GM18507 (cell line): Measurements from ENCODE around the gene MYO16.
"Not testable (repeated sequence)": the region's sequence is repeated elsewhere in the genome, so short reads cannot be mapped to it uniquely, and the experiment has no call there.

Experiments
- DNase-seq: peaks from one replicate; pipeline ENCODE4 v3.0.0; 2011; ENCODE audit warnings: low read depth; ENCODE audit not compliant: insufficient read length; ENCODE audit errors: extremely low spot score
- FAIRE-seq: peaks from 2 replicates; lab custom pipeline; 2011; peaks lifted over from hg19 to GRCh38; lab: Jason Lieb, UNC

Gene MYO16

DNA sequence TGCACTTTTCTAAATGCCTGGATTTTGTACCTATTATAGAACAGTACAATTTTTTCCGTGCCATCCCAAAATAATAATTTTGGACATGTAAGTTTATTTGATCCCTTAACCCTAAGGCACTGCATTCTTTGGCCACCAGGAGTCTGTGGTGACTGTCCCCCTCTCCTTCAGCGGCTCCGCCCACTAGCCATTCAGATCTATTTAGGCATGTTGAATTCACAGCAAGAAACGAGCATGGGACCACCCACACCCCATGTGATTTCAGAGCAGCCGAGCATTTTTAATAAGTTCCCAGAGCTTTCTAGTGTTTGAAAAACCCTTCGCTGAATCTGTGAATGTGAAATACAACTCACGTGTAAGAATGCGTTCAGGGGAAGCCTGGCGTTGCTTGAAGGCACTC is 567.5 kb downstream of the MYO16 start:
- DNase-seq: no peak
- no peak for FAIRE-seq

DNA sequence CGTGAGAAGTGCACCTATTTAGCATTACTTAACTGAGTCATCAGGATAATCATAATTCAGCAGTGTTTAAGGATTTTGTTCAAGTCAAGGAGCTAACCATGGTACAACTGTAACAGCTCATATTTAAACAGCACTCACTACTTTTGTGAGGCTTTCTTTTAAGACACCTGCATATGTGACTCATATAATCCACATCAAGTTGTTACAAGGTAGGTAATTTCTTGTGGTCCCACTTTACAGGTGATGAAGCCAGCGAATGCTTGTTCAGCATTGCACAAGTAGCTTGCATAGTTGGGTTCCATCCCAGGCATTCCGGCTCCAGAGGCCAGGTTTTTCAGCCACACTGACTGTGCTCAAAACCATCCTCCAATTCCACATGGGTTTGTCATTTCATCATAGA is 569.2 kb downstream of the MYO16 start:
- DNase-seq: no peak
- FAIRE-seq: no peak

DNA sequence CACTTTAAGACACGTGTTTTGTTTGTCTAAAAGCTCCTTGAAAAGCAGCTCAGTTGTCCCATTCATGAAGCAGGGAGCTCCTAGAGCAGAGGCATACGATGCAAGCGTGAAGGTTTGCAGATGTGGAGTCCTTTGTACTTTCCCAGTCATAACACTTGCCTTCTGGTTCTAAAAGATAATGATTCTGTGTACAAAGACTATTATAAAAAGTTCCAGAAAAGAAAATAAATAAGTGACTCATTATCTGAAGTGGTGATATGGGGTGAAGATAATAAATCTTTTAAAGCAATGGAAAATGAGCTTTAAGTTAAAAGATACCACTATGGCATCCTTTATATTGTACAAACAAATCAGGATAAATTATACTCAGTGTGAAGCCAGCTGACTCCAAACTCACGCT is 569.9 kb downstream of the MYO16 start:
- FAIRE-seq (no peak), DNase-seq (no peak)

DNA sequence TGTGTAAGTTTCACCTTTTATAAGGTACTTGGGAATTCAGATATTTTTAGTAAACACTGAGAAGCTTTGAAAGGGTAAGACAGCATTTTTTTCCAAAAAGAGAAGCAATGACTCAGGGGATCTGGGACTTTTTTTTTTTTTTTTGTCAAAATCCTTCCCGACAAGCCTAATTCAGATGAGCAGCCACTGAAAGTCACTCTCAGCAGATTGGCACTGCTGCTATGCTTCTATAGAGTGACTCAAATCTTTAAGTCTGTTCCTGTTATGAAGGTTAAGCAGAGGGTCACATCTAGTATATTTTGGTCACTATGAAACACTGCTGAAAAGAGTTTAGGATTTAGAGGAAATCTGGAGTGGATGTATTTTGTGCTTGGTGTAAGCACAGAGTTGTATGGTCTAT is 571.1 kb downstream of the MYO16 start:
- FAIRE-seq (no peak), DNase-seq (no peak)

DNA sequence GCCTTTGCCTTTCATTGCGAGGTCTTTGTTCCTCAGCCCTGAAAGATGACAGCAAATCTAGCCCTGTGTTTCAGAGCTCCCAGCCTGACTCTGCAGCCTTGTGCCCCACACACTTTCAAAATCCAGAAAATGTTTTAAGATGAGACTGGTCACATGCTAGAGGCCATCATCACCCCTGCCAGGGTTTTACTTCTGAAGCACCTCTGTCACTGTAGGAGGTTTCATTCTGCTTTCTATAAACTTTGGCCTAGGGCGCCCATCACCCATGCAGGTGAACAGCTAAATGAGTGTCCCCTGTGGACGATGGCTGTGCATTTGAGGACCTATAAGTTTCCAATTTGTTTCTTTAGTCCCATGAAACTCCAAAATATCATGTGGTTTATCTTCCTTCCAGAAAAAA is 574.2 kb downstream of the MYO16 start:
- FAIRE-seq (no peak), DNase-seq (no peak)

DNA sequence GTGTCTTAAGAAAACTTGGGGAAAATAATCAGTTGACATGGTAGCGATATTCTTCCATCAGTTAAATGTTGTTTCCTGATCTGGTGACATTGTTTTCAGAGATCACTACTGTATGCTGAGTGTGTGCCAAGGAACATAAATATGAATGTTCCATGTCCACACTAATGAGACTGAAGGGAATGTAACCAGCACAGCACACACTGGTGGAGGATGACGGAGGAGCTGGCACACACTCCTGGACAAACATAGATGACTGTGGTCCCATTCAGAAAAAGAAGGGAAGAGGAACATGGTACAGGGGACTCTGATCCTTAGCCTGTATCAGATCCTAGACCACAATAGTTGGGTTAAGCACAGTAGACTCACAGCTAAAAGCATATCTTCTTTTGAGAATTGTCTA is 574.8 kb downstream of the MYO16 start:
- no peak for FAIRE-seq

DNA sequence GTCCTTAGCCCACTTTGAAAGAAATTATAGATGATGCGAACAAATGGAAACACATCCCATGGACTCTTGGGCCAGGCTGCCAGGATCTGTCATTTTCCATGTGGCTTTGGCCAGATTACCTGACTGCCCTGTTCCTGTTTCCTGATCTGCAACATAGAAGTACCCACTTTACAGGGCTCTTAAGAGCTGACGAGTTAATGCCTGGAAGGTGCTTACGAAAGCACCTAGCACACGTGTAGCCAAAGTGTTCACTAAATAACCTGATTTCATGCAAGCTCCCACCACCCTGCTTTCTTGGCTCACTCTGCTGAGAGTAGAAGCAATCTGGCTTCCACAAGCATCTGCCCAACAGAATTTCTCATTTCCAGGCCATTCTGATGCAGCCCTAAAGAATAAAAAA is 575.2 kb downstream of the MYO16 start:
- FAIRE-seq (no peak), DNase-seq (no peak)

More for the DNA sequence above, 574.8 kb downstream of the MYO16 start:
- no peak for DNase-seq

DNA sequence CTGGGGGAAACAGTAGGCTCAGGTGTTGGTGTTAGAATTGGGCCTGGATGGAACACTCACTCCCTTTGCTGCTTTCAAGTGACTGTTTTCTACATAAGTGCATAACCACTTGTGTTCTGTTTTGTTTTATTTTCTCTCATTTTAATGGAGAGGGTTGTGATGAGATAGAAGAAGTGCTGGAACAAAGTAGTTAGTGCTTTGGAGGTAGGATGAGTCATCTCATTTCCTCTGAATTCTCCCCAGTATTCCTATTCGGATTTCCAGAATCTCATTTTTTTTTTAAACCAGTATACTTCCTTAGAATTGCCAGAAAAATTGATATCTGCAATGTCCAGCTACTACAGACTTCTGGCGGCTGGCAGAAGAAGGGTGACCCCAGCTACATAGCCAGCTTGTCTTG is 575.9 kb downstream of the MYO16 start:
- no peak for DNase-seq
- no peak for FAIRE-seq

DNA sequence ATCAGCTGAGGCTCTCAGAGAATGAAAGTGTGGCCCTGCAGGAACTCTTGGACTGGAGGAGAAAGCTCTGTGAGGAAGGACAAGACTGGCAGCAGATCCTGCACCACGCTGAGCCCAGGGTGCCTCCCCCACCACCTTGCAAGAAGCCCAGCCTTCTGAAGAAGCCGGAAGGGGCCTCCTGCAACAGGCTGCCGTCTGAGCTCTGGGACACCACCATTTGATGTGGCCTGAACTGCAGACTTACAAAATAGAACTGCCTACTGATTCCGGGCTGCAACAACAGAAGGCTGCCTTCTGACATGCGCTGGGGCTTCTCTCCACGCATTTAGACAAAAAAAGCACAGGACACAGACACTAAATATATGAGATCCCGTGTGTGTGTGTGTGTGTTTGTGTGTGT is 577.2 kb downstream of the MYO16 start:
- FAIRE-seq: no peak
- no peak for DNase-seq

DNA sequence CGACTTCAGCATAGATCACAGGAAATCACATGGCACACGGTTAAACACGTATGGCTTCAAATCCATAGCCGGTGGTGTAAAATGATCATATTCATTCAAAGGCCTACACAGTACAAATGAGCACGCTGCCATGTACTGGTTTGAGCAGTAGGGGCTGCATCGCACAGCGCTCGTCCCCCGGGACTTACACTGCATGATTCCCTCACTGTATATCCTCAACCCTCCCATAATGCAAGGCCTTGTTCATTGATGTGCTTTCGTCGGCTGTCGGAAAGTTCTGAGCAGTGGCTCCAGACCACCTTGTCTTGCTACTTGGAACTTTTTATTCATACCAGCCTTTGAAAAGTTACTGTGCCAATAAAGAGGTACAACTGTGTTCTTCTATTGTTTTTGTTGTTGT is 578.2 kb downstream of the MYO16 start:
- no peak for FAIRE-seq

DNA sequence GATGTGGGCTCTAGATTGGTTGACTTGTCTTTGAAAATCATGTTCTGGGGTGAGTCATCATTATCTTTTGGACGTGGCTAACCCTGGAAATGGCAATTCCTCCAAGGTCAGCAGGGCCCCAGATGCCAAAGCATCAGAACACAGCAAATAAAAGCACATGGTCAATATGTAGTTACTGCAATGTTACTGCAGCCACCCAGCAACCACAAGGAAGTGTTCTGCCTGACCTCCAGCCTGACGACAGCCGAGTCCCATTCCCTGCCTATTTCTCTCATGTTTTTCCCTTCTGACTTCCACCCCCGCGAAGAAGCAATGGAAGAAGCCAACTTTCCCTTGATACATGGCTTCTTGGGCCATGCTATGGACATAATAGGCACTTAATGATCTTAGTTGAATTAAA is 579.1 kb downstream of the MYO16 start:
- no peak for DNase-seq
- no peak for FAIRE-seq

More for the DNA sequence above, 578.2 kb downstream of the MYO16 start:
- no peak for DNase-seq

DNA sequence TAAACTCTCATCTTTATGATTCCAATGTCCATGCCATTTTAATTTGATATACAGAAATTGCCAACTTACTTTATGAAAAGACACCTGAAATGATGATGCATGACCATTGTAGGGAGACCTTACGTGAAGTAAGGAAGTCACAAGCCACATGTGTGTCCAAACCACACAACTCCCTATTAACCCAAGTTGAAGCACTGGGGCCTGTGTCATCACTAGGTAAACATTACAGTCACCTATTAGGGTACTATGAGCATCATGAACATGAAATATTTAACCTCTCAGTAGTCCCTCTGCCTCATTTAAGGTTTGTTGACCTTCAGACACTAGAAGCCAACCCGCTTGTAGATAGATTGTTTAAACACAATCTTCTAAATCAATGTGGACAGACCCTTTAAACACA is 580.1 kb downstream of the MYO16 start:
- FAIRE-seq (no peak), DNase-seq (no peak)

DNA sequence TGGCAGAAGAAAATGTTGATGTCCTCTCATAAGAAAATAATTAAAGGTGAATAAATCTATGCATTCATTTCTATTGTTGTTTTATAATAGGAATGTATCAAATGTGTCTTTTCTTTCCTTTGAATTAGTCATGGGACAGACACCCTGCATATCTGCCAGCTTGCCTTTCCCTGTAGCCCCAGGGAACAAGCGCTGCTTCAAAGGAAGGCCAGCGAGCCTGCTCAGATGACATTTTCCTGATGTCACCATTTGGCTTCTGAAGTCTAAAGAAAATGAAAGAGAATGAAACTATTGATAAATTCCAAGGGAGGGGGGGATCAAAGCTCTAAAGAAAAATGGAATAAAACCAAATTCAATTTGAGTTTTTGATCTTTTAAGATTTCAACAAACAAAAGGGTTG is 582.2 kb downstream of the MYO16 start:
- FAIRE-seq: no peak

DNA sequence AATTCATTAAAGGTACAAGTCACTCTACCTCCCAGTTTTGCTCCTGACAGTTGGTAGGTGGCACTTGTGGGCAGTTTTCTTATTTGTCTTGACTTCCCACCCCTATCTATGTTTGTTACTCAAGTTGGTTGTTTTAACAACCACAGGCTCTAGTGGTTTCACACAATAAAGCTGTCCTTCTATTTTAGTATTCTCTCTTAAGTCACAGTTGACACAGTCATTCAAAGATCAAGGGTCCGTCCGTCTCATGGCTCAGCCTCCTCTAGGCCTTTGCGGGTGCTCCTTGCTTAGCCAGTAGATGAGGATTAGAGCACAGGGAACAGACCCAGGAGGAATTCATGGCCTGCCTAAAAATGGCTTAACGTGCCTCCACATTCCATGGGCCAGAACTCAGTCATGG is 583.2 kb downstream of the MYO16 start:
- DNase-seq (no peak), FAIRE-seq (no peak)

More for the DNA sequence above, 582.2 kb downstream of the MYO16 start:
- DNase-seq: no peak

DNA sequence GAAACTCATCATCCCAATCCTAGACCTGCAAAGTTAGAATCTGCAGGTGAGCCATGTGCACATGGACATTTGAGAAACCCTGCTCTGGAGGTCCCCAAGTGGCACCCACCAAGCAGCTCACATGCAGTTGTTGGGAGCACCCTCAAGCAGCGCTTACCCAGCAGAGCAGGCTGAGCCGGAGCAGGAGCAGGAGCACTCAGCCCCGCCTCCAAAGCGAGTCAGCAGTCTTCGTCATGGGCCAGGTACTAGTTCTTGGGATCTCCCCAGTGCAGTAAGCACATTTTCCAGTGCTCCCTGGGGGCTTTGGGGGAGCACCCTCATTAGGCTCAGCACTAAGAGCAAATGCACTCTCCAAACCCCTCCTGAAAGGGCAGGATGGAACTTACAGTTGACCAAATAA is 584.3 kb downstream of the MYO16 start:
- FAIRE-seq (no peak), DNase-seq (no peak)

DNA sequence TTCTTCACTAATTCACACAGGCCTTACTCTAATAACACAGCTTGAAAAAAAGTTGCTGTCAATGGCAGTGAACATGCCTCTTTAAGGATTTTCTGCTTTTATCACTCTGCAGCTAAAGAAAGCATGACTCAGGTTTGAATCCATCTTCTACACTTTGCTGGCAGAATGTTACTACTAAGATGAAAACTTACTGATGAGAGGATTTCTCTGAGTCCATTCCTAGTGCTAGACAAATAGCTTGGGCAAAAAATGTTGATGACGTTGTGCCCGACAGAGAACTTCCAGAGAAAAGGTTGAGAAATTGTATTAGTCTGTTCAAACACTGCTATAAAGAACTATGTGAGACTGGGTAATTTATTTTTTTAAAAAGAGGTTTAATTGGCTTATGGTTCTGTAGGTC is 585.0 kb downstream of the MYO16 start:
- DNase-seq (no peak), FAIRE-seq (no peak)

DNA sequence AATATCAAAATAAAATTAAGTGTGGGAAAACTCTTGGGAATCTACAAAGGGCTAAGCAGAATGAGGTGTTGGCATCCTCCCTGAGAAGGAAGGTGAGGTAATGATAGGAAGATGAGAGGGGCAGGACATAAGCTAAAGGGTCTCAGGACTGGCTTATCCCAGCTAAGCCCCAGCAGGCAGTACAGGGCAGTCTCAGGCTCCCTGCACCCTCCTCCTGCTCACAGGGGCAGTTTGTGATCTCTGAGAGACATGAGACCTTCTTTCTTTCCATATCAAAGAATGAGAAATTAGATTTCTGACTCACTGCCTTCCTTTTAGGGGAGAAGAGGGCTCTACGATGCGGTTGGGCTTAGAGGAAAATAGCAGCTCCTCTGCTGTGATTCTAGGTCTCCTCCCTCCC is 586.0 kb downstream of the MYO16 start:
- DNase-seq (no peak), FAIRE-seq (no peak)

DNA sequence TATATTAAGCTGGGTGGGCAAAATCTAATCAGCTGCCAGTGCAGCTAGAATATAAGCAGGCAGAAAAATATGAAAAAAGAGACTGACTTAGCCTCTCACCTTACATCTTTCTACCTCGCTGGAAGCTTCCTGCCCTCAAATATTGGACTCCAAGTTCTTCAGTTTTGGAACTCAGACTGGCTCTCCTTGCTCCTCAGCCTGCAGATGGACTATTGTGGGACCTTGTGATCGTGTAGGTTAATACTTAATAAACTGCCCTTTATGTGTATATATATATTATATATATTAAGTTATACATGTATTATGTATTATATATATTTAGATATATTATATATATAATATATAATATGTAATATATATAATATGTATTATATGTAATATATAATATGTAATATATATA is 588.1 kb downstream of the MYO16 start:
- FAIRE-seq, DNase-seq: not testable (repeated sequence)

DNA sequence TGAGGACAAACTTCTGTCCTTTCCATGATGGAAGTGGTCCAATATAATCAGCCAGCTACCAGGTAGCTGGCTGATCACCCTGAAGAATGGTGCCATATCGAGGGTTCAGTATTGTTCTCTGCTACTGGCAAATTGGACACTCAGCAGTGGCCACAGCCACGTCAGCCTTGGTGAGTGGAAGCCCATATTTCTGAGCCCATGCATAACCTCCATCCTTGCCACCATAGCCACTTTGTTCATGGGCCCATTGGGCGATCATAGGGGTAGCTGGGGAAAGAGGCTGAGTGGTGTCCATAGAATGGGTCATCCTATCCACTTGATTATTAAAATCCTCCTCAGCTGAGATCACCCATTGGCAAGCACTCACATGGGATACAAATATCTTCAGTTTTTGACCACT is 591.2 kb downstream of the MYO16 start:
- DNase-seq (no peak), FAIRE-seq (no peak)

DNA sequence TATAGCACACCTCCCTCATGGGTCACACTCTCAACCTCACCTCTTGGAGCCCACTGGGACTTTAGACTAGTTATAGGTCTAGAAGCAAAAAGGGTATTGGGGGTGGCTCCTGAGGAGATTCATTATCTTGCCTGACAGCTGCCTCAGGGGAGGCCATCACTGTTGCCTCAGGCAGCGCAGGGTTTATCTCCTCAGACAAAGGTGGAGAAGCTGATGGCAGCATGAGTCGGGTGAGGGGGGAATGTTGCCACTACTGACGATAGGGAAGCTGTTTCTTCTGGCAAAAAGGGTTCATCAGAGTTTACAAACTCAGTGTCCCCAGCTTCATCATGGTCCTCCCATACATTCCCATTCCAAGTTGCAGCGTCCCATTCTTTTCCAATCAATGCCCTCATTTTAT is 594.6 kb downstream of the MYO16 start:
- FAIRE-seq: no peak
- DNase-seq: no peak

DNA sequence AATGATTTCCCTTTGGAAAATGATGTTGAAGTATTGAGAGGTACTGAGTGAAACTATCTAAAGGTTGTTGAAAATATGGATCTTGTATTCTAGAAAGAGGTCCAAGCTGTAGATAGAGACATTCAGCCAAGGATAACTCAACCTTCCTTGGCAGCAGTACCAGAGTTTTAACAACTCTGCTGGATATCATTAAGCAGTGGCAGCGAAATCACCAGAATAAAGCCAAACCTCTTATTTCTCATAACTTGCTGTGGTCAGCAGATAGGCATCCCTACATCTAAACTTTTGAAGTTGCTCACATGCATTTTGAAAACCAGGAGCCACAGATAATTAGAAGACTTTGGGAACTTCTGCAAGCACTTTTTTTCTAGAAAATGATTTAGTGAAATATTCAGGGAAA is 597.2 kb downstream of the MYO16 start:
- no peak for DNase-seq
- FAIRE-seq: no peak

DNA sequence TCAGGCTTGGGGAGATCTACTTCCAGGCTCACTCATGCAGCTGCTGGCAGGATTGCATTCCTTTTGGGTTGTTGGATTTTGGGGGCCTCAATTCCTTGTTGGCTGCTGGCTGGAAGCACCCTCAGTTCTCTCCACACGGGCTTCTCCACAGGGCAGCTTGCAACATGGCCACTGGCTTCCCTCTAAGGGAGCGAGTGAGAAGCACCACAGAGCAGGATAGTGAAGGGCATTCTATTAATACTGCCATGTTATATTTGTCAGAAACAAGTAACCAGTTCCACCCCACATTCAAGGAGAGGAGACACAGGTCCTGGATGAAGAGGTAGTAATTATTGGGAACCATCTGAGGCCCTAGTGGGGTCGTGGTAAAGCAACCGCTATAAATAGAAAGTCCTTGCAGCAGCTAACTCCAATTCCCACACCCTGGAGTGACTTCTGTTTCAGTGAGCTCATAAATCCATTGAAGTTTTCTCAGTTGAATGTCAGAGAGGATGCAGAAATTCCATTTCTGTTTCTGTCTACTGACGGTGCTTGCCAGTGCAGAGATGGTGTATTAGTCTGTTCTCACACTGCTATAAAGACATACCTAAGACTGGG is 598.0 kb downstream of the MYO16 start:
- FAIRE-seq (no peak), DNase-seq (no peak)
